GM18909 (cell line): ENCODE data around the gene ACOT4.
"Not testable (repeated sequence)": the region's sequence is repeated elsewhere in the genome, so short reads cannot be mapped to it uniquely, and the experiment has no call there.

Source experiments
- ATAC-seq: cut with Tn5 transposase; IDR thresholded peaks from one replicate; pipeline ENCODE4 v1.9.1; 2021; ENCODE audit warnings: mild to moderate bottlenecking; ENCODE audit not compliant: unreplicated experiment, poor library complexity

Gene ACOT4

GRCh38 chr14:73591690-73592449 lies at the start of gene ACOT4:
Gene ACOT4, plus strand, starts transcription at chr14:73591873. Its CDS starts 87 bp downstream, at chr14:73591960.
- ATAC-seq = peak; percentile 58

GRCh38 chr14:73542961-73543360 lies 48.7 kb upstream of the ACOT4 start:
- ATAC-seq = not testable (repeated sequence)

GRCh38 chr14:73545353-73545752 lies 46.3 kb upstream of the ACOT4 start:
- ATAC-seq = not testable (repeated sequence)

GRCh38 chr14:73549097-73549496 lies 42.6 kb upstream of the ACOT4 start:
- ATAC-seq = not testable (repeated sequence)

- peak; percentile 38 for ATAC-seq
These were observed 41.7 kb upstream of the ACOT4 start for GRCh38 chr14:73549889-73550524.

GRCh38 chr14:73553845-73554244 lies 37.8 kb upstream of the ACOT4 start:
- ATAC-seq = no peak

GRCh38 chr14:73557201-73557600 lies 34.5 kb upstream of the ACOT4 start:
- ATAC-seq = not testable (repeated sequence)

- not testable (repeated sequence) for ATAC-seq
These were observed 33.4 kb upstream of the ACOT4 start for GRCh38 chr14:73558238-73558637.

GRCh38 chr14:73562256-73562655 lies 29.4 kb upstream of the ACOT4 start:
- not testable (repeated sequence) for ATAC-seq

- ATAC-seq = not testable (repeated sequence)
These were observed 29.0 kb upstream of the ACOT4 start for GRCh38 chr14:73562696-73563095.

- not testable (repeated sequence) for ATAC-seq
These were observed 25.2 kb upstream of the ACOT4 start for GRCh38 chr14:73566431-73566830.

- not testable (repeated sequence) for ATAC-seq
These were observed 24.7 kb upstream of the ACOT4 start for GRCh38 chr14:73566935-73567334.

GRCh38 chr14:73567358-73567757 lies 24.3 kb upstream of the ACOT4 start:
- ATAC-seq = no peak

- no peak for ATAC-seq
These were observed 23.5 kb upstream of the ACOT4 start for GRCh38 chr14:73567951-73568885.

GRCh38 chr14:73568886-73569184 lies 22.8 kb upstream of the ACOT4 start:
- peak; percentile 9 for ATAC-seq

GRCh38 chr14:73569185-73569958 lies 22.3 kb upstream of the ACOT4 start, which contains the start of gene ACOT2:
Gene ACOT2, plus strand, starts transcription at chr14:73569213. Its CDS starts 28 bp downstream, at chr14:73569241.
- ATAC-seq = peak; percentile 68

- peak; percentile 57 for ATAC-seq
These were observed 20.8 kb upstream of the ACOT4 start for GRCh38 chr14:73570913-73571312.

- not testable (repeated sequence) for ATAC-seq
These were observed 18.6 kb upstream of the ACOT4 start for GRCh38 chr14:73573034-73573433.

- ATAC-seq = not testable (repeated sequence)
These were observed 17.9 kb upstream of the ACOT4 start for GRCh38 chr14:73573740-73574139.

- not testable (repeated sequence) for ATAC-seq
These were observed 17.4 kb upstream of the ACOT4 start for GRCh38 chr14:73574251-73574650.
